Activated T-cell treated with anti-CD3 and anti-CD28 coated beads for 1 hour (primary cell): ENCODE measurements around the gene COL19A1.

Experiments
- DNase-seq: peaks from one replicate; pipeline ENCODE4 v3.0.0-alpha.2; 2020; ENCODE audit warnings: low read depth

COL19A1 gene

DNA sequence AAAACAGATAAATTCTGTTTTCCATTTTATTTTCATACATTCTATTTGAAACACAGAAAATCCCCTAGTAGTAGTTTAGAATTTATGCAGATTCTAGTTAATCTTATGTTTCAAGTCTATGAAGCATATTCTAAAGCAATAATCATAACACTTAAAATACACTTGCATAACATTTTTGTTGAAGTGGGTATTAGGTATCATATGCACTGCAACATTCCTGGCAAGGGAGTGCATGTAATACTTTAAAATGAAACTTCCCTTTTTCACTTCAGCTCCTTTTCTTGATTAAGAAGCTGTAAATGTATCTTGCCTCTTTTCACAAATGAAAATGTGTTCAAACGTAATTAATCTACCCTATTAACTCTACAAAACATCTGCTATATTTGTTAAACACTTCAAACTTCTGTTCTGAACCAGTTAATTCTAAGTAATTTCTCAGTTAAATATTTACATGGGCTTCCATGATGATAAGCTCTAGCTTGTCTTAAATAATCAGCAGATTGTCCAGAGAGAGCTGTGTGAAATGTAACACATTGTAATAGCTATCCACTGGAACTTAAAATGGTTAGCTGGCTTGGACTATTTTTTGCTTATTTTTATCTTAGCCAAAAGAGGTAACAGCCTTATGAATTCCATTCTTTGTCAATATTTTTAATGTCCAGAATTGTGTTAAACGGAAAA lies 192.8 kb downstream of the COL19A1 start:
- no peak for DNase-seq

GRCh38 chr6:70060680-70061079 lies 194.3 kb downstream of the COL19A1 start:
- no peak for DNase-seq

- no peak for DNase-seq
Observed at GRCh38 chr6:70061546-70061945, 195.2 kb downstream of the COL19A1 start.

- no peak for DNase-seq
Observed at GRCh38 chr6:70062010-70062409, 195.7 kb downstream of the COL19A1 start.

DNA sequence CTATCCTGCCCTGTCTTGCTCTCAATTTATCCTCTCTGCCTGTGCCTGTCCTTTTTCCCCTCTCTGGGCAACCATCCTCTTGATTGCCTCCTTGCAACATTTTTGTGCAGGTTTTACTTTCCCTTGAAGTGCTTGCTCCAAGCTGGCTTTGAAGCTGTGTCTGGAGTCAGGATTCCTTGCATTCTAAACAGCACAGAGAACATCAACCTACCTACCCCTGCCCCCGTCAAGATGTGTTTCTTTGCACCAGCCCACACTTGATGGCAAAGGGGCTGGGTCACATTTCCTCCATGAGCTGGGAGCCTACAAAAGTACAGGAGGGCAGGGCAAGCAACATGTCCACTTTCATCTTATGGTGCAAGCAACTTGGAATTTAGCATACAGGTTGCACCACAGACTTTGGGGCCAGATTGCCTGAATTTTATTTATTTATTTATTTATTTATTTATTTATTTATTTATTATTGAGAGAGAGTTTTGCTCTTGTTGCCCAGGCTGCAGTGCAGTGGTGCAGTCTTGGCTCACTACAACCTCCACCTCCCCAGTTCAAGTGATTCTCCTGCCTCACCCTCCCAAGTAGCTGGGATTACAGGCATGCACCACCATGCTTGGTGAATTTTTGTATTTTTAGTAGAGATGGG lies 206.3 kb downstream of the COL19A1 start:
- no peak for DNase-seq

DNA sequence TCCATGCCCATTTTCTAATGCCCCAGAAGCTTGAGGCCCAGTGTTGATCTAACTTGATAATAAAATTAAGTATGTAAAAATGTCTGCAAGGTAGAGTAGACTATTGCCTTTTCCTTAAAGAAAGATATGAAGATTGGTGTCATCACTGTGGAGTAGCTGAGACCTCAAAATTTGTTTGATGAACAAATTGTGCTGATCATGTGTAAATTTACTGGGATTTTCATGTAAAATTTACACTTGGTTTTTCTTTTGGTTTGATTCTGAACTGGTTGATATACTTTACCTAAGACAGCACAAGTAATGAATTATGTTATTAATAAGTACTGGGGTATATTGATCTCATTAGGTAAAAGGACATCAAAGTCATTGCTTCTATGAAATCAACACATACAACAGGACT lies 207.3 kb downstream of the COL19A1 start:
- DNase-seq: no peak

GRCh38 chr6:70079241-70079640 lies 212.9 kb downstream of the COL19A1 start:
- no peak for DNase-seq

GRCh38 chr6:70080443-70081070 lies 214.2 kb downstream of the COL19A1 start:
- DNase-seq: no peak

GRCh38 chr6:70082830-70083229 lies 216.5 kb downstream of the COL19A1 start:
- no peak for DNase-seq

- DNase-seq: no peak
Observed at GRCh38 chr6:70086806-70087205, 220.4 kb downstream of the COL19A1 start.

- no peak for DNase-seq
Observed at GRCh38 chr6:70094156-70094555, 227.8 kb downstream of the COL19A1 start.

GRCh38 chr6:70099732-70100131 lies 233.4 kb downstream of the COL19A1 start:
- no peak for DNase-seq

GRCh38 chr6:70103798-70104197 lies 237.4 kb downstream of the COL19A1 start:
- DNase-seq: no peak

- DNase-seq: no peak
Observed at GRCh38 chr6:70107852-70108629, 241.7 kb downstream of the COL19A1 start.

DNA sequence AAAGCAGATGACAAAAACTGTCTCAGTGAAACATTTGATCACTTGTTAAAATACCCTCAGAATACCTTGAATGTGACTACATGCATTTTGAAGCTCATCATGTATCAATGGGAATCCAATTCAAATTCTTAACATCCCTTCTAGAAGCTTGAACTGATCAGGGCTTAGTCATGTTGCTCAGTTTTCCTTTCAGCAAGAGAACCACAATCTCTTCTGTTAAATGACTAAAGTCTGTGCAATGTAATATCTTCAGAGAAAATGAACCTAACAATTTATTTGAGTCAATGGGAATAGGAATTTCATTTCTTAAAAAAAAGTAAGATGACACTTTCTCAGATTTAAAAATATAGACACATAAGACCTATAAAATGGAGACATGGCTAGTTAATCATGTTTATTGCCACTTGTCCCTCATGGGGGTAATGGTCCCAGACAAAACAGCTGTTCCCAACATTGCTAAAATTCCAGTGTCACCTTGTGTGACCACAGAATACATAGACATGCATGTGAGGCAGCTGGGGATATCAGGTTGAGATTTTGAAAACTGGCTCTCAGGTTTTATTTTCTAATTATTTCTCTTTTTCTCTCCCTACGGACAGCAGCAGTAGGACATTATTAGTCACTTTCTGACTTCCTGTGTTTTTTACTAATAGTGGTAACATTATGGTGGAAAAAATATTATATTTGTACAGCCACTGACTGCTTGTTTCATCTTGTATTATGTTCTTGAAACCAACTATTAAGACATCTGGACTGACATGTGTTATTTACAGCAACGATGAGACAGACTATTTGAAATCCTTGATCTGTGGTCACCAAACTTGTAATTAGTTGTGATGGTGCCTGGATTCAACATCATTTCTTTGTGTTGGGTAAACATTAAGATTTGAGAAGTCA lies 244.0 kb downstream of the COL19A1 start:
- DNase-seq: no peak

DNA sequence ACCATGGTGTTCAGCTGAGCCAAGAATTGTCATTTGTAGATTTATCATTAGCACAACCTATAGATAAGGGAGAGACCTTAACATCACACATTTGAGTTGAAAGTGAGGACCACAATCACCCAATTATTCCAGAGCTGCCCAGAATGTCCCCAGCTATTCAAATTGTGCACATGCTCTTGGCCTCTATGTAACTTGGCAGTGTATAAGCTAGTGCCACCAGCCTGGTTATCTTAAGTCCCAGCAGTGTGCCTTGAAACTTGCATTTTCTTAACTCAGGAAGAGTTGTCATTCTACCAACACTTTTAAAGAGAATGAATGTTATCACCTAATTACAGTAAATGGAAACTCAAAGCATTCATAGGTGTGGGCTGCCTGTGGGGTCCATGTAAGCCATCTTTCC lies 245.4 kb downstream of the COL19A1 start:
- DNase-seq: no peak

GRCh38 chr6:70112716-70113115 lies 246.4 kb downstream of the COL19A1 start:
- DNase-seq: no peak

DNA sequence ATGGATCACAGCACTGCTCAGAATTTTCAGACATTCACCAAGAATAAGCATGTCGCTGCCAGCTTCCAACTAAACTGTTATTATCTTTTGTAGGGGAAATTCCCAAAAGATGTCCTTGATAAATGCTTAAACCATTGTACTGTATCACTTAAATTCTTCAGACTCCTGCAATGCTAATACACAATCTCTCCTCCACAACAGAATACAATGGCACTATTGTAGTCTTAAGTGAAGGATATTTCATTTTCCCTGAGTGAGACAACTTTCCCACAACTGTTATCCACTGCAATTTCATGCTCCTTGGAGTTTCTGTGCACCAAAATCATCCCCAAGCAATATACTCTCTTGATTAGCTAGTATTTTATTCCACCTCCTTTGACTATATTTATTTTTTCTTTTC lies 246.8 kb downstream of the COL19A1 start:
- no peak for DNase-seq

GRCh38 chr6:70118670-70119069 lies 252.3 kb downstream of the COL19A1 start:
- DNase-seq: no peak

GRCh38 chr6:70119218-70119835 lies 253.0 kb downstream of the COL19A1 start:
- no peak for DNase-seq

GRCh38 chr6:70124443-70124842 lies 258.1 kb downstream of the COL19A1 start:
- no peak for DNase-seq
